ENCODE results near the gene ANKRD52.
"Not testable (repeated sequence)": the region's sequence is repeated elsewhere in the genome, so short reads cannot be mapped to it uniquely, and the experiment has no call there.

ANKRD52 gene

DNA sequence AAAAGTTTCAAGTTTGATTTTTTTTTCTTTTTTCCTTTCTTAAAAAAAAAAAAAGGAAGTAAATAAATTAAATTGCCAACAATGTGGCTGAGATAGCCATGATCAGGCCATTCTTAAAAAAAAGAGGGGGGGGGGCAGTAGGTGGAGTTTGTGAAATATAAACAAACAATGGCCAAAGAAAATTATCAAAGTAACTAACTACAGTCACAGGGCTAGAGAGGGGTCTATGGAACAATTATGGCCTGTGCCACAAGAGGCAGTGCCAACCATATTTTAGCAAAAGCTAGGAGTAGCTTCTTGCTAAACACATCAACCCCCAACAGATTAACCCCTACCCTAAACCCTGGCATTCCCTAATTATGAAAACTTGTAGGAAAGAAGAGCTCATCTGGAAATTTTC lies 52.7 kb downstream of the ANKRD52 start:
- no peak for DNase-seq

DNA sequence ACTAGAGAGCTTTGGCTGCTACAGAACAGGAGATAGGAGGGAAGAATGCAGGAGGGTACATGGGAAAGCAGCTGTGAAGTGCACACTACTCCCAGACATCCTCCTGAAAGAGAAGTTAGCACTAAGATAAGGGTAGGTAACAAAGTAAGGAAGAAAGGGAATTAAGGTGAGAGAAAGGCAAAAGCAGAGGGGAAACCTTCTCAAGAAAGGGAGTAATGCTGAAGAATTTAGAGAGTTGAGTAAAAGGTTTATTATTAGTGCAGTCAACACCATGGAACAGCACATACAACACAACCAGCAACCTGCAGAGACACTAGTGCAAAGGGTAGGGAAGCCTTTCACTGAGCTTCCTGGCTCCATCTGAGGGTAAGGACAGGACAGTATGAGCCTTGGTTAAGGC lies 53.9 kb downstream of the ANKRD52 start:
- DNase-seq, result no peak

DNA sequence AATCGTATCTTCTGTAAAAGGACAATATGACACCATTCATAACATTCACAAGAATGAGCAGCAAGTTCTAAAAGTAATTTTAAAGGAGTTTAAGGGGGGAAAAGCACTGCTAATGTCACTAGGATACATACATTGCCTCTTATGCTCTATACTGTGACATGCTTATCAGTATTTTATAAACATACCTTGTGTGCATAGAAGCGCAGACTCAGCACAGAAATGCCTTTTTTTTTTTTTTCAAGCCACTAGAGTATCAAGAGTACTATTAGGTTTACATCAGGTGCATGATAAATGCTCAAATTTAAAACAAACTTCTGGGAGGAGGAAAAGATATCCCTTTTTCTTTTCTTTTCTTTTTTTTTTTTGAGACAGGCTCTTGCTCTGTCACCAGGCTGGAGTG lies 55.3 kb downstream of the ANKRD52 start:
- no peak for DNase-seq

DNA sequence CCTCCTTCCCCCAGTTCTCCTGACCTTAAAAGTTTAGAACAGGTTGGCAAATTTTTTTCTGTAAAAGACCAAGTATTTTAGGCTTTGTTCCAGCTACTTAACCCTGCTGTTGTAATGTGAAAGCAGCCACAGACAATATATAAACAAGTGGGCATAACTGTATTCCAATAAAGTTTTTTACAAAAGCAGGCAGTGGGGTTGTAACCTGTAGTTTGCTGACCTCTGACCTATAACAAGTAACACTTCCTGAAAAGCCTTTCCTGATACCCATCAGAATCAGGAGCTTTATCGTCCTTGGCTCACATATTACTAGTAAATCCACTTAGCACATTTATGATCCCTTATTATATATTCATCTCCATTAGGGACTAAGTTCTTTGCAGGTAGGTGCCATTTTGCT lies 55.8 kb downstream of the ANKRD52 start:
- DNase-seq, result no peak

DNA sequence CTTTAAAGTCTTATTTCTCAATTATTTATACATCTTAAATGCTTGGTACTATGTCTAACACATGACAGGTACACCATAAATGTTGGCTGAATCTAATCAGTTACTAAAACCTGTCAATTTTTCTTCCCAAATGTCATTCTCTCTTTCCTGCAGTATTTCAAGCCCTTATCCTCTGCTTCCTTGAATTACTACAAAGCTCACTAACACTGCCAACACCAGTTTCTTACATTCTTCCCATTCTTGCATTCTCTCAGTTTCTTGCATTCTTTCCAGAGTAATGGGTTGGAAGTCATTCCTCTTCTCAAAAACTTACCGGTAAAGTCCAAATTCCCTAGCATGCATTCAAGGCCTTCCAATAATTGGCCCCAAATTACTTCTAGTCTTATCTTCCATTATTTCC lies 59.3 kb downstream of the ANKRD52 start:
- no peak for DNase-seq

DNA sequence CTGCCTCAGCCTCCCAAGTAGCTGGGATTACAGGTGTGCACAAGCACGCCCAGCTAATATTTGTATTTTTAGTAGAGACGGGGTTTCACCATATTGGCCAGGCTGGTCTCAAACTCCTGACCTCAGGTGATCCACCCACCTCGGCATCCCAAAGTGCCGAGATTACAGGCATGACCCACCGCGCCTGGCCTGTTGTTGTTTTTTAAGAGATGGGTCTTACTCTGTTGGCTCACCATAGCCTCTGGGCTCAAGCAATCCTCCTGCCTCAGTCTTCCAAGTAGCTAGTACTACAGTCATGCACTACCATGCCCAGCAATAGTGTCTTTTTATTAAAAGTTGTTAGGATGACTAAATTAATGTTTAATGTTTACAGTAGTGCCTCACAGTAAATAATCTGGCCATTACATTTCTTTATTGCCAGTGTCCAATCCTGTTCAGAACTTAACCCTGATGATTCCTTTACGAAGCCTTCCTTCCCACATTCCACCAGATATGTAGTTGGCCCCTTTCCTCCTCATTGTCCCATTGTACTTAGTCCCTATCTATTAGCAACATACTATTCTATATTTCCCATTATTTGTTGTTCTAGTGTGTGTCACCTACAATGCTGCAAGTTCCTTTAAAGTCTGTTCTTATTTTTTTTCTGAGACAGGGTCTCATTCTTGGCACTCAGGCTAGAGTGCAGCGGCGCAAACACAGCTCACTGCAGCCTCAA lies 60.1 kb downstream of the ANKRD52 start:
- DNase-seq, result no peak

DNA sequence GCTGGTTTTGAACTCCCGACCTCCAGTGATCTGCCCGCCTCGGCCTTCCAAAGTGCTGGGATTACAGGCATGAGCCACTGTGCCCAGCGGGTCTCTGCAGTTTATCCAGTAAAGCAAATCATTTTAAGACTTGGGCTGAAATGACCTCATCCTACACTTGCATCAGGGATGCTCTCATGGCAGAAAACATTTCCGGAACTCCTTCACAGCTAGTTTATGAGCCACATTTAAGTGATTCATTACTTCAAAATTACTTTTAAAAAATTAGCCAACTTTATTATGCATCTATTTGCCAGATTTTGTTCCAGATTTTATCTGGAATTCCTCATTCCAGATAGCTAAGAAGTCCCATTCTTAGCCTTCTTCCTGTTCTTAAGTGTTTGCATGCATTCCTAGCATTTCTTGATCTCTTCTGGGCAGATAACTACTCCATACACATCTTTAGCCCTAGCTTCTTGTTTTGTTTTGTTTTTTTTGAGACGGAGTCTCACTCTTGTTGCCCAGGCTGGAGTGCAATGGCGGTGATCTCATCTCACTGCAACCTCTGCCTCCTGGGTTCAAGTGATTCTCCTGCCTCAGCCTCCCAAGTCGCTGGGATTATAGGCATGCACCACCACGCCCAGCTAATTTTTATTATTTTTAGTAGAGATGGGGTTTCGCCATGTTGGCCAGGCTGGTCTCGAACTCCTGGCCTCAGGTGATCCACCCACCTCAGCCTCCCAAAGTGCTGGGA lies 61.2 kb downstream of the ANKRD52 start:
- not testable (repeated sequence) for DNase-seq

DNA sequence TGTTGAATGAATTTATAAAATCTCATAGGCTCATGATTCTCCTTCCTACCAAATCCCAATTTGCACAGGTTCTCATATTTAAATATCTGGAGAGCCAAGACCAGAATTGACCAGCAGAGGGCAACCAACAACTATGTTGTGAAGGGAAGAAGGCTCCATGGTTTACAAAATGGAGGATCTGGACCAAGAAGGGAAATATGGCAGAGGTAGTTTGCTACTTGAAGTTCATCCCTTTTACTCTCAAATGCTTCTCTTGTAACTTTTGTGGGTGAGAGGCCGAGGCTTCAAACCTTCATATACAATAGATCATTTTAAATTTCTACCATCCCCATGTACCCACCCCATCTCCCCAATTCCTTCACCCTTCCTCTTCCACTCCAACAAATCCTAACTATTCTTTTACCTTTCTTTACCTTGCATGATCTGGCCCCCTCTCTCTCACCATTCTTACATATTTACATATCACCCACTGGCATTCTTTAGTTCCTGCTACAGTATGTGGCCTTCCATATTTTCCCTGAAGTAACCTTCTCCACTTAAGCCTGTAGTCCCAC lies 65.1 kb downstream of the ANKRD52 start:
- DNase-seq, result peak; percentile 85

DNA sequence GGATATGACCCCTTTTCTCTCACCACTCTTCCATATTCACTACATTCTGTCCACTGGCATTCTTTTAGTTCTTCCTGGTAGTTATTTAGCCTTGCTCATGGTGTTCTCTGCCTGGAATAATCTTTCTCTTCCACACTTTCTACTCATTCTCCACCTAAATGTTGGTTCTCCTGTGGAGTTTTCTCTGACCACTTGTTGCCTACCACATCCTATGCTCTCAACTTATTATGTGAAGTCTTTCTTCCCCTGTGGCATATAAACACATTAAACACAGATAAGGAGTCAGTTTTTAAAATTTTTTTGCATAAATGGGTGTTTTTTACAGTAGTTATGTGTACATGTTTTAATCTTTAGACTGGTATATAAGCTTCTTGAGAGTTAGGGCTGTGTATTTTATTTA lies 65.6 kb downstream of the ANKRD52 start:
- no peak for DNase-seq

DNA sequence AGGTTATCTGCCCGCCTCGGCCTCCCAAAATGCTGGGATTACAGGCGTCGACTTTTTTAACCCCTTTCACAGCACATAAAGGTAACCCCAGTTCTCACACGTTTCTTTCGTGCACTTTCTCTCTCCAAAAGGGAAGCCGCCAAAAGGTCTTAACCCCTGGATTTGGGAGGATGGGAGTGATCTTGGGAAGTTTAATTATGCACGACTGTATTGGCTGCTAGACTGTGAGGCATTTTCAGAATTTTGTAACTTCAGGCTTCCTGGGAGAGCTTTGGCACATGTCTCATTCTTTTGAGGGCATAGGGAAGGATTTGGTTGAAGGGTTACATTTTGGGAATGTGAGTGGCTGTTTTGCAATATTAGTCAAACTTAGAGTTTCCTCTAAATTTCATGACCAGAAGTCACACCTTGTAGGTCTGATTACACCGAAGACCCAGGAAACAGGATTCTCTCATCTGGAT lies 67.5 kb downstream of the ANKRD52 start:
- DNase-seq, result no peak

DNA sequence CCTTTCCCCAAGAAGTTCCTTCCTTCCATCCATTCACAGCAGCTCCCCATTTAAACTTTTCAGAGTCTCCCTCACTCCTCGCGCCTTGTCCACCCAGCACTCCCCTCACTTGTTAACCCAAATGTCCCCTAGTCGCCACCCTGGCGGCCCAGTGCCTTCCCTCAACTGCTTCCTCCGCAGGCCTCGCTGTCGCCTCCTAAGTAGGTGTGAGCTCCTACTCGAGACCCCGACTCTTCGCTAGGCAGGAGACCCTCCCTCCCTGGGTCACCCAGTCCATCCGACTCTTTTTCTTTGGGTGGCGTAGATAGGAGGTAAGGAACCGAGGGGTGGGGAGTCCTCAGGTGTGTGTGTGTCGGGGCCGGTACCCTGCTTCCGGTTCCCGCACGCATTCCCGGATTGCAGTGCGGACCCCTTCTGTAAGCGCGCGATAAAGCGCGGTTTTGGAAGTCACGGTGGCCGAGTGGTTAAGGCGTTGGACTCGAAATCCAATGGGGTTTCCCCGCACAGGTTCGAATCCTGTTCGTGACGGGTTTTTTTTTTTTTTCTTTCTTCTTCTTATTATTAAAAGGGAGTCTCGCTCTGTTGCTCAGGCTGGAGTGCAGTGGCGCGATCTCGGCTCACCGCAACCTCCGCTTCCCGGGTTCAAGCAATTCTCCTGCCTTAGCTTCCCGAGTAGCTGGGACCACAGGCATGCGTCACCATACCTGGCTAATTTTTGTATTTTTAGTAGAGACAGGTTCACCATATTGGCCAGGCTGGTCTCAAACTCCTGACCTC lies 68.1 kb downstream of the ANKRD52 start:
- DNase-seq, result peak; percentile 82

DNA sequence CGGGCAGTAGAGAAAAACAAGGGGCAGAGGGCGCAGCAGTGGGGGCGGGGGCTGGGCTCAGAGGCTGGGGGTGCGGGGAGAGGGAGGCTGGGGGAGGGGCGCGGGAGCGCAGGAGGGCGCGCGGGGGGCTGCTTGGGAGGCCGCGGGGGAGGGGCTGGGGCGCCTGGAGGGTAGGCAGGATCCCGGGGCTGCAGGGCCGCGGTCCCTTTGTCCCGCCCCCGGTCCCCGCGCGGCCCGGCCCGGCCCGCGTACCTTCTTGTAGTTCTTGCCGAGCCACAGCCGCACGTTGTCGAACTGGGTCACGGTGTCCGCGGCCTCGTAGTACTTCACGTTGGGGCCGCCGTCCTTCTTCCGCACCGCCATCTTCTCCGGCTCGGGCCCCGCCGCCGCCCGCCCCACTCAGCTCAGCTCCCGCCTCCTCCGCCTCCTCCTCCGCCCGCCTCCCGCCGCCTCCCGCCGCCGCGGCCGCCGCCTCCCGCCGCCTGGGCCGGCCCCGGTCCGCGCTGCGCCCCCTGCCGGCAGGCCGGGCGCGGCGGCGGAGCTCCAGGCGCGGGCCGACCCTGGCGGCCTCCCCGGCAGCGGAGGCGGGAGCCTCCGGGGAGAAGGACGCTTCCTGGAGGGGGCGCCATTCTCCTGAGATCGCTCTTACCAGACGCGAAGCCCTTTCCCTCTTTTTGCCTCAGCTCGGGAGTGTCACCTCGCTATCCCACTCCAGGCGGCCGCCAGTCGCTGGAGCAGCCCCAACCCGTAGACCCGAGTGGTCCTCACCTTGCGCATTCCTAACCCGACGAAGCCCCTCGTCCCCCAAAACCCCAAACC lies 68.9 kb downstream of the ANKRD52 start, which contains the start of gene SMARCC2:
Gene SMARCC2 (minus strand): TSS at position 385 of the 819 bp plus-strand sequence. CDS start 22 bp downstream, at position 363.
- peak; percentile 84 for DNase-seq

DNA sequence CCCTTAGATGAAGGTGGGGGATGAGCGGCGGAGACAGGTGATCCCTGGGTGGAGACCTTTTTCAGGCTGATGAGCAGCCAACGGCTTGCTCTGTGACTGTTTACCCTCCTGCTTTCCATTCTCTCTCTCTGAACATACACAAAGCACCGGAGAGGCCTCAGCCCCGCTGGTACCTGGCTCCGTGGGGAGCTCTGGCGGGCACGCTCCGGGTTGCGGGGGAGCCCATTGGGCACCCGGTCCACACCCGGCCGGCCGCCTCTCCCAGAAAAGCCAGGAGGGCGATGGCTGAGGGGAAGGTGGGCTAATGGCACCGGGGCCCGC lies 69.4 kb downstream of the ANKRD52 start:
- DNase-seq, result no peak

DNA sequence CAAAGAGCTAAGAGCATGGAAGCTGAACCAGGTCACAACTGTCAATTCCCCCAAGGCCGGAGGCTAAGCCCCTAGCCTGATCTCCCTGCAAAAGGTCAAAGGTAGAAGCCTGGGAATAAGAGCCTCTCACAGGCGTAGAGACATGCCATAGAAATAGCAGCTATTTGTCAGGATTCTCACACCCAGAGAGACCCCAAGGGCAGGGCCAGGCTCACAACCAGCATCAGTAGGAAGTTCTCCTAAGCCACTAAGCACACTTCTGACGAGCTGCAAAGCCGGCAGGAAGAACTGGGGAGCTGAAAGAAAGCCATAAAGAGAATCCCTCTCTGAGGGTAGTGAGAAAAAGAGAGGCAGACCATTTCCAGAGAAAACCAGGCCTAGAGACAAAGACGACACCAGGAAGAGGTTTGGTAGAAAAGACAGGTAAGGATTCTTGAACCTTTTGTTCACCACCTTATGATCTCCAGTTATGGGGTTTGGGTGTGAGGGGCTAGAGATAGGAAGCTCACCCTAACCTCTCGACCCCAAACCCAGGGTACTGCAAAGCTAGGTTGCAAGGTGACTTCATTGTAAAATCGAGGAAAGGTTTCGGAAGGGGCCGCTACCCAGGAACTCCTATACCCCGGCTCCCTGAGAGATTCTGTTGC lies 69.9 kb downstream of the ANKRD52 start:
- DNase-seq, result no peak
